Peyer's patch (tissue), 4 donors: ENCODE results near the gene KIF21A.

Experiments used
- POLR2A ChIP-seq, 2 donors: fragments of 450-650 bp; IDR thresholded peaks; one replicate each; pipeline ENCODE4 v1.5.1; 2017; ENCODE audit warnings: antibody characterized with exemption in 2 of 2, mild to moderate bottlenecking in 2 of 2, moderate library complexity in 2 of 2
- TF ChIP-seq, protein P1 (sequence below), 6 experiments: fragments of 450-650 bp in 4 of 6; fragments of 200-600 bp in 2 of 6; sonication (generic) in 1 of 6; IDR thresholded peaks; one replicate each; pipeline ENCODE4 v1.5.1; 2017 to 2019; ENCODE audit warnings: antibody characterized with exemption in 6 of 6, mild to moderate bottlenecking in 3 of 6, moderate library complexity in 1 of 6

DNA sequence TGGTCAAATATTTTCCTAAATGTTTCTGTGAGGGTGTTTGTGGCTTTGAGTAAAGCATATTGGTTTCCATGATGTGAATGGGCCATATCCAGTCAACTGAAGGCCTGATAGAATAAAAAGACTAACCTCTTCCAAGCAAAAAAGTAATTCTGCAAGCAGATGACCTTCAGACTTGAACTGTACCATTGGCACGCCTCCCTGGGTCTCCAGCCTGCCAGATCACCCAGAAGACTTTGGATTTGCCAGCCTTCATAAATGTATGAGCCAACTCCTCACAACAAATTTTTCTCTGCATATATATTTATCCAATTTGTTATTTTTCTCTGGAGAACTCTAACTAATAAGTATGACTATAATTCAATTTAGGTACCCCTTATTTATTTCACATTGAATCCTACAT lies 190.3 kb downstream of the KIF21A start:
- TF ChIP-seq, protein P1, sequence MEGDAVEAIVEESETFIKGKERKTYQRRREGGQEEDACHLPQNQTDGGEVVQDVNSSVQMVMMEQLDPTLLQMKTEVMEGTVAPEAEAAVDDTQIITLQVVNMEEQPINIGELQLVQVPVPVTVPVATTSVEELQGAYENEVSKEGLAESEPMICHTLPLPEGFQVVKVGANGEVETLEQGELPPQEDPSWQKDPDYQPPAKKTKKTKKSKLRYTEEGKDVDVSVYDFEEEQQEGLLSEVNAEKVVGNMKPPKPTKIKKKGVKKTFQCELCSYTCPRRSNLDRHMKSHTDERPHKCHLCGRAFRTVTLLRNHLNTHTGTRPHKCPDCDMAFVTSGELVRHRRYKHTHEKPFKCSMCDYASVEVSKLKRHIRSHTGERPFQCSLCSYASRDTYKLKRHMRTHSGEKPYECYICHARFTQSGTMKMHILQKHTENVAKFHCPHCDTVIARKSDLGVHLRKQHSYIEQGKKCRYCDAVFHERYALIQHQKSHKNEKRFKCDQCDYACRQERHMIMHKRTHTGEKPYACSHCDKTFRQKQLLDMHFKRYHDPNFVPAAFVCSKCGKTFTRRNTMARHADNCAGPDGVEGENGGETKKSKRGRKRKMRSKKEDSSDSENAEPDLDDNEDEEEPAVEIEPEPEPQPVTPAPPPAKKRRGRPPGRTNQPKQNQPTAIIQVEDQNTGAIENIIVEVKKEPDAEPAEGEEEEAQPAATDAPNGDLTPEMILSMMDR (IDR thresholded peaks at IDR 0.05): no peak
- TF ChIP-seq POLR2A (IDR thresholded peaks at IDR 0.05): no peak
